ENCODE measurements around the gene GABRB3. TPM values are rescaled to one million over a fixed set of nuclear protein-coding genes. Genes with fewer than 3 reads are reported as not detected.
"Not testable (repeated sequence)": the region's sequence is repeated elsewhere in the genome, so short reads cannot be mapped to it uniquely, and the experiment has no call there.

GABRB3 gene
- total RNA-seq, 1 donor from 2014 or later = 47.9 TPM

DNA sequence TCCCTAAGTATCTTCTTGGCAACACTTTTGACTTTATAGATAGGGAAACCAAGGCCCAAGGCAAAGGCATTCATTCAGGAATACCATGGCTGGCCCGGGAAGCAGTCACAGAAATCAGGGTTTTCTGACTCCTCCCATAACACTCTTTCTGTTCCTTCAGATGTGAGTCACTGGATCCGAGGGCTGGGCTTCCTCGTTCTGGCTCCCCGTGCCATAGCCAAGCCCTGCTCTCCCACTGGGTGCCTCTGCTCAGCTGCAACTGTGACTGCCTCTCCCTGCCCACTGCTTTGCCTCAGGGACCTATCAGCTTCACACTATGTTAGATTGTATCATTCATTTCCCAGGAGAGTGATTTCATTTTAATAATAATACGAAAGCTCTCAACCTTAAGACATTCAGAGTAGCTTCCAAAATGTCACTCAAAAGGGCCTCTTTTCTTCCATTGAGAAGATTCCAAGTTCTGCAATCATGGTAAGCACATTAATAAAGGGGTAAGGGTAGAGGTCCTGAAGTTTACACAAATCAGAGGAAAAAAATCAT, 50.2 kb downstream of the GABRB3 start:
- Histone ChIP-seq H3K36me3 (ENCODE audit: insufficient read depth, low read length) (no peaks in the 10 kb centered on the region), H3K27ac (ENCODE audit: low read depth, low read length) (no peak overlapping the region), H3K4me1 (ENCODE audit: insufficient read depth, low read length) (no peaks in the 10 kb centered on the region), H3K27me3 (ENCODE audit: insufficient read depth, low read length) (no peaks in the 10 kb centered on the region), H2AFZ (ENCODE audit: low read depth, low read length) (no peak overlapping the region), H3K79me2 (ENCODE audit: insufficient read depth, low read length) (no peaks in the 10 kb centered on the region), H3K9me3 (ENCODE audit: insufficient read depth, low read depth, low read length) (peaks cover 4% of the 10 kb centered on the region), H3K4me2 (ENCODE audit: low read length) (no peak overlapping the region), H3K9ac (ENCODE audit: low read length) (no peak overlapping the region), H4K20me1 (ENCODE audit: insufficient read depth, low read length) (no peaks in the 10 kb centered on the region), H3K4me3 (ENCODE audit: insufficient read depth, low read depth, low read length) (no peak overlapping the region)
- no peak for TF ChIP-seq EZH2 (IDR thresholded peaks at IDR 0.05; ENCODE audit: insufficient read depth, low read length)
- TF ChIP-seq CTCF (IDR thresholded peaks at IDR 0.05; ENCODE audit: insufficient read depth, low read depth, low read length) = no peak
- peak overlapping the region; percentile 83 for H3K27ac Mint-ChIP-seq (ENCODE audit: unreplicated experiment)
- H3K36me3 Mint-ChIP-seq (ENCODE audit: low read depth, unreplicated experiment) = peaks cover 2% of the 10 kb centered on the region
- peaks cover 39% of the 10 kb centered on the region for H3K4me1 Mint-ChIP-seq (ENCODE audit: low read depth, unreplicated experiment)
- no peak overlapping the region for H3K4me3 Mint-ChIP-seq (ENCODE audit: unreplicated experiment)
- no peak for FAIRE-seq
- DNase-seq (ENCODE audit: low read depth) = no peak
- H3K9me3 Mint-ChIP-seq (ENCODE audit: unreplicated experiment) = peaks cover 3% of the 10 kb centered on the region
- no peaks in the 10 kb centered on the region for H3K27me3 Mint-ChIP-seq (ENCODE audit: low read depth, unreplicated experiment)

- no peaks in the 10 kb centered on the region for H3K9me3 ChIP-seq (ENCODE audit: insufficient read depth, low read depth, low read length)
- Mint-ChIP-seq H3K27ac (ENCODE audit: unreplicated experiment) (peak overlapping the region; percentile 90), H3K9me3 (ENCODE audit: unreplicated experiment) (peaks cover 2% of the 10 kb centered on the region), H3K36me3 (ENCODE audit: low read depth, unreplicated experiment) (peaks cover 9% of the 10 kb centered on the region), H3K4me1 (ENCODE audit: low read depth, unreplicated experiment) (peaks cover 44% of the 10 kb centered on the region), H3K27me3 (ENCODE audit: low read depth, unreplicated experiment) (no peaks in the 10 kb centered on the region), H3K4me3 (ENCODE audit: unreplicated experiment) (peak overlapping the region; percentile 66)
- H3K4me3 ChIP-seq (ENCODE audit: insufficient read depth, low read depth, low read length) = no peak overlapping the region
- TF ChIP-seq CTCF (IDR thresholded peaks at IDR 0.05; ENCODE audit: insufficient read depth, low read depth, low read length) (no peak), EZH2 (IDR thresholded peaks at IDR 0.05; ENCODE audit: insufficient read depth, low read length) (no peak)
- FAIRE-seq (no peak), DNase-seq (ENCODE audit: low read depth) (no peak)
- no peaks in the 10 kb centered on the region for H3K4me1 ChIP-seq (ENCODE audit: insufficient read depth, low read length)
- H4K20me1 ChIP-seq (ENCODE audit: insufficient read depth, low read length) = no peaks in the 10 kb centered on the region
- no peaks in the 10 kb centered on the region for H3K36me3 ChIP-seq (ENCODE audit: insufficient read depth, low read length)
- no peak overlapping the region for H3K27ac ChIP-seq (ENCODE audit: low read depth, low read length)
- no peaks in the 10 kb centered on the region for H3K79me2 ChIP-seq (ENCODE audit: insufficient read depth, low read length)
- H3K9ac ChIP-seq (ENCODE audit: low read length) = no peak overlapping the region
- no peak overlapping the region for H2AFZ ChIP-seq (ENCODE audit: low read depth, low read length)
- no peaks in the 10 kb centered on the region for H3K27me3 ChIP-seq (ENCODE audit: insufficient read depth, low read length)
- H3K4me2 ChIP-seq (ENCODE audit: low read length) = no peak overlapping the region
These were observed 51.5 kb downstream of the GABRB3 start for GRCh38 chr15:26721232-26721967.

DNA sequence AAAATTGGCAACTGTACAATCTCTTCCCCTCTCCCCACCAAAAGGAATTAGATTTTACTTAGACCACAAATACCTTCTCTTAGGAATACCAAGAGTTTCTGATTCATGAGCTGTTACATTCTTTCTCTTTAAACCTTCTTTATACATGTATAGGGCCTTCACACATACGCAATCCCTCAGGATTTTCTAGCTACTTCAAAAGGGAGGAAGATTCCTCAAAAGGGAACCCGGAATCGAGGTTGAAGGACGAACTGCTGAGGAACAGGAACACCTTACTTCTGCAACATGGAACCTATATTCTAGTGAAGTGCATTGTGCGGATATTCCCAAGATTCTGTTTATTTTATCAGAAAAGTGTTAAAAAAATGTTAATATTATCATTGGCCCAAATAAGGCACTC, 52.3 kb downstream of the GABRB3 start:
- H3K27ac ChIP-seq (ENCODE audit: low read depth, low read length) = no peak overlapping the region
- H4K20me1 ChIP-seq (ENCODE audit: insufficient read depth, low read length) = no peaks in the 10 kb centered on the region
- H3K4me3 ChIP-seq (ENCODE audit: insufficient read depth, low read depth, low read length) = no peak overlapping the region
- Mint-ChIP-seq H3K9me3 (ENCODE audit: unreplicated experiment) (peaks cover 2% of the 10 kb centered on the region), H3K4me1 (ENCODE audit: low read depth, unreplicated experiment) (peaks cover 44% of the 10 kb centered on the region), H3K36me3 (ENCODE audit: low read depth, unreplicated experiment) (peaks cover 9% of the 10 kb centered on the region), H3K4me3 (ENCODE audit: unreplicated experiment) (no peak overlapping the region), H3K27me3 (ENCODE audit: low read depth, unreplicated experiment) (no peaks in the 10 kb centered on the region), H3K27ac (ENCODE audit: unreplicated experiment) (peak overlapping the region; percentile 90)
- no peaks in the 10 kb centered on the region for H3K27me3 ChIP-seq (ENCODE audit: insufficient read depth, low read length)
- no peaks in the 10 kb centered on the region for H3K4me1 ChIP-seq (ENCODE audit: insufficient read depth, low read length)
- H3K36me3 ChIP-seq (ENCODE audit: insufficient read depth, low read length) = no peaks in the 10 kb centered on the region
- no peak for FAIRE-seq
- H3K9me3 ChIP-seq (ENCODE audit: insufficient read depth, low read depth, low read length) = no peaks in the 10 kb centered on the region
- no peaks in the 10 kb centered on the region for H3K79me2 ChIP-seq (ENCODE audit: insufficient read depth, low read length)
- H3K9ac ChIP-seq (ENCODE audit: low read length) = no peak overlapping the region
- H2AFZ ChIP-seq (ENCODE audit: low read depth, low read length) = no peak overlapping the region
- DNase-seq (ENCODE audit: low read depth) = no peak
- no peak overlapping the region for H3K4me2 ChIP-seq (ENCODE audit: low read length)
- no peak for TF ChIP-seq CTCF (IDR thresholded peaks at IDR 0.05; ENCODE audit: insufficient read depth, low read depth, low read length)
- TF ChIP-seq EZH2 (IDR thresholded peaks at IDR 0.05; ENCODE audit: insufficient read depth, low read length) = no peak

DNA sequence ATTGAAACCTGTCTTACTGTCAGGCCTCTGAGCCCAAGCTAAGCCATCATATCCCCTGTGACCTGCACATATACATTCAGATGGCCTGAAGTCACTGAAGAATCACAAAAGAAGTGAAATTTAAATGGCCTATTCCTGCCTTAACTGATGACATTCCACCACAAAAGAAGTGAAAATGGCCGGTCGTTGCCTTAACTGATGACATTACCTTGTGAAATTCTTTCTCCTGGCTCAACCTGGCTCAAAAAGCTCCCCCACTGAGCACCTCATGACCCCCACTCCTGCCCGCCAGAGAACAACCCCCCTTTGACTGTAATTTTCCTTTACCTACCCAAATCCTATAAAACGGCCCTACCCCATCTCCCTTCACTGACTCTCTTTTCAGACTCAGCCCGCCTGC, 53.0 kb downstream of the GABRB3 start:
- Mint-ChIP-seq H3K4me1 (ENCODE audit: low read depth, unreplicated experiment) (peaks cover 44% of the 10 kb centered on the region), H3K27ac (ENCODE audit: unreplicated experiment) (peak overlapping the region; percentile 90), H3K4me3 (ENCODE audit: unreplicated experiment) (peak overlapping the region; percentile 37)
- DNase-seq (ENCODE audit: low read depth); H3K27ac ChIP-seq (ENCODE audit: low read depth, low read length); H3K4me1 ChIP-seq (ENCODE audit: insufficient read depth, low read length); H3K4me3 ChIP-seq (ENCODE audit: insufficient read depth, low read depth, low read length); H2AFZ ChIP-seq (ENCODE audit: low read depth, low read length); H4K20me1 ChIP-seq (ENCODE audit: insufficient read depth, low read length); H3K36me3 Mint-ChIP-seq (ENCODE audit: low read depth, unreplicated experiment); H3K9me3 ChIP-seq (ENCODE audit: insufficient read depth, low read depth, low read length); H3K4me2 ChIP-seq (ENCODE audit: low read length); FAIRE-seq; H3K79me2 ChIP-seq (ENCODE audit: insufficient read depth, low read length); H3K27me3 ChIP-seq (ENCODE audit: insufficient read depth, low read length); H3K9me3 Mint-ChIP-seq (ENCODE audit: unreplicated experiment); H3K36me3 ChIP-seq (ENCODE audit: insufficient read depth, low read length); H3K9ac ChIP-seq (ENCODE audit: low read length); H3K27me3 Mint-ChIP-seq (ENCODE audit: low read depth, unreplicated experiment): not testable (repeated sequence)

All from astrocyte (in vitro differentiated cells and primary cell).